Loucy (cell line): ENCODE data around the gene SH3BP5.

Source experiments
- H2AFZ ChIP-seq: fragments of 200-600 bp; sonication (generic); 2 replicates; pipeline ENCODE4 v1.6.0; 2016; ENCODE audit warnings: antibody characterized with exemption, mild to moderate bottlenecking, low read length, moderate library complexity
- H3F3A ChIP-seq: fragments of 200-600 bp; 2 replicates; pipeline ENCODE4 v1.6.0; 2016; ENCODE audit warnings: antibody characterized with exemption, low read depth, mild to moderate bottlenecking
- H3K27me3 ChIP-seq: fragments of 200-600 bp; sonication (generic); 2 replicates; pipeline ENCODE4 v1.6.1; 2014; ENCODE audit warnings: low read length, mild to moderate bottlenecking; ENCODE audit not compliant: insufficient read depth, poor library complexity, severe bottlenecking
- H3K36me3 ChIP-seq: fragments of 200-600 bp; sonication (generic); 2 replicates; pipeline ENCODE4 v1.6.1; 2016; ENCODE audit warnings: low read length; ENCODE audit not compliant: insufficient read depth
- H3K4me1 ChIP-seq: fragments of 200-600 bp; sonication (generic); 2 replicates; pipeline ENCODE4 v1.5.1; 2014; ENCODE audit warnings: low read length, mild to moderate bottlenecking; ENCODE audit not compliant: insufficient read depth, poor library complexity, severe bottlenecking
- H3K4me2 ChIP-seq: fragments of 200-600 bp; sonication (generic); 2 replicates; pipeline ENCODE4 v1.6.0; 2014; ENCODE audit warnings: antibody characterized with exemption, low read length, low read depth, mild to moderate bottlenecking; ENCODE audit not compliant: poor library complexity, severe bottlenecking
- H3K4me3 ChIP-seq: fragments of 200-600 bp; sonication (generic); 2 replicates; pipeline ENCODE4 v1.5.1; 2014; ENCODE audit warnings: low read length, mild to moderate bottlenecking, mixed read lengths; ENCODE audit not compliant: poor library complexity, severe bottlenecking
- H3K79me2 ChIP-seq: fragments of 200-600 bp; sonication (generic); 2 replicates; pipeline ENCODE4 v1.6.1; 2014; ENCODE audit warnings: low read length; ENCODE audit not compliant: insufficient read depth
- H3K9ac ChIP-seq: fragments of 200-600 bp; sonication (generic); 2 replicates; pipeline ENCODE4 v1.6.0; 2014; ENCODE audit warnings: mild to moderate bottlenecking, low read depth, low read length, moderate library complexity; ENCODE audit not compliant: poor library complexity, severe bottlenecking
- H3K9me2 ChIP-seq: fragments of 200-600 bp; sonication (generic); replicated peaks from 2 replicates; pipeline ENCODE4 v1.6.1; 2016; ENCODE audit warnings: low read depth, low read length, mixed read lengths
- H3K9me3 ChIP-seq: fragments of 200-600 bp; sonication (generic); 2 replicates; pipeline ENCODE4 v1.6.1; 2014; ENCODE audit warnings: mild to moderate bottlenecking, antibody characterized with exemption, low read length, low read depth; ENCODE audit not compliant: insufficient read depth
- H4K20me1 ChIP-seq: fragments of 200-600 bp; sonication (generic); 2 replicates; pipeline ENCODE4 v1.6.0; 2014; ENCODE audit warnings: antibody characterized with exemption, low read length, mild to moderate bottlenecking; ENCODE audit not compliant: insufficient read depth, poor library complexity, severe bottlenecking
- CTCF ChIP-seq: fragments of 200-600 bp; sonication (generic); conservative IDR thresholded peaks from 2 replicates; pipeline ENCODE4 v1.5.1; 2014; ENCODE audit warnings: mild to moderate bottlenecking, antibody characterized with exemption, low read length
- EZH2phosphoT487 ChIP-seq: fragments of 200-600 bp; IDR thresholded peaks from 2 replicates; pipeline ENCODE4 v1.6.1; 2018; ENCODE audit warnings: antibody characterized with exemption, mild to moderate bottlenecking, moderate library complexity, borderline replicate concordance

SH3BP5 gene

GRCh38 chr3:15218689-15219088 lies 113.7 kb downstream of the SH3BP5 start:
- Histone ChIP-seq H3K4me2 (no peak overlapping the region), H3K79me2 (no peaks in the 10 kb centered on the region; the same call in none of the 2 replicates), H3K9me2 (no peaks in the 10 kb centered on the region), H3K9ac (no peak overlapping the region), H2AFZ (no peak overlapping the region), H3K4me1 (no peaks in the 10 kb centered on the region), H3F3A (no peaks in the 10 kb centered on the region), H3K36me3 (peaks cover 59% of the 10 kb centered on the region; the same call in 1 of the 2 replicates), H3K27me3 (no peaks in the 10 kb centered on the region), H3K9me3 (no peaks in the 10 kb centered on the region), H4K20me1 (no peaks in the 10 kb centered on the region), H3K4me3 (no peak overlapping the region)
- TF ChIP-seq EZH2phosphoT487: no peak
- no peak for TF ChIP-seq CTCF

GRCh38 chr3:15217841-15218267 lies 114.5 kb downstream of the SH3BP5 start:
- H3F3A ChIP-seq: no peaks in the 10 kb centered on the region
- H3K9ac ChIP-seq: no peak overlapping the region
- no peak overlapping the region for H3K4me2 ChIP-seq
- no peaks in the 10 kb centered on the region for H3K4me1 ChIP-seq
- H3K9me2 ChIP-seq: no peaks in the 10 kb centered on the region
- H3K27me3 ChIP-seq: no peaks in the 10 kb centered on the region
- peaks cover 61% of the 10 kb centered on the region; the same call in 1 of the 2 replicates for H3K36me3 ChIP-seq
- H4K20me1 ChIP-seq: no peaks in the 10 kb centered on the region
- no peak for TF ChIP-seq EZH2phosphoT487
- no peak for TF ChIP-seq CTCF
- H3K4me3 ChIP-seq: no peak overlapping the region
- no peaks in the 10 kb centered on the region for H3K9me3 ChIP-seq
- no peaks in the 10 kb centered on the region; the same call in none of the 2 replicates for H3K79me2 ChIP-seq
- H2AFZ ChIP-seq: no peak overlapping the region

- no peaks in the 10 kb centered on the region for H4K20me1 ChIP-seq
- H3K79me2 ChIP-seq: no peaks in the 10 kb centered on the region; the same call in none of the 2 replicates
- TF ChIP-seq CTCF: no peak
- TF ChIP-seq EZH2phosphoT487: no peak
- no peaks in the 10 kb centered on the region for H3K9me2 ChIP-seq
- no peaks in the 10 kb centered on the region for H3K27me3 ChIP-seq
- H3K9me3 ChIP-seq: no peaks in the 10 kb centered on the region
- no peak overlapping the region for H3K9ac ChIP-seq
- H3K4me3 ChIP-seq: no peak overlapping the region
- H3K4me1 ChIP-seq: no peaks in the 10 kb centered on the region
- H2AFZ ChIP-seq: no peak overlapping the region
- H3K4me2 ChIP-seq: no peak overlapping the region
- no peaks in the 10 kb centered on the region for H3F3A ChIP-seq
- peaks cover 61% of the 10 kb centered on the region; the same call in 1 of the 2 replicates for H3K36me3 ChIP-seq
Measured at GRCh38 chr3:15217011-15217671, 115.2 kb downstream of the SH3BP5 start.
